HFF-Myc (cell line): ENCODE results near the gene IRS4.

Experiments used
- DNase-seq: peaks from one replicate; pipeline ENCODE4 v3.0.0-alpha.2; 2011; ENCODE audit warnings: low read depth; ENCODE audit errors: extremely low read depth
- H3K4me3 ChIP-seq: replicated peaks from 2 replicates; pipeline ENCODE4 v1.5.1; 2011; ENCODE audit warnings: low read depth, mild to moderate bottlenecking, control low read depth, low read length
- CTCF ChIP-seq: IDR thresholded peaks from 2 replicates; pipeline ENCODE4 v1.5.1; 2012; ENCODE audit warnings: mild to moderate bottlenecking, low read depth, low read length, control low read depth; ENCODE audit errors: missing control alignments

The IRS4 gene

GRCh38 chrX:108736509-108737479, at the start of gene IRS4:
IRS4 (minus strand) TSS chrX:108736563.
- DNase-seq = no peak
- H3K4me3 ChIP-seq = peak within 1 kb of the TSS; percentile 24
- TF ChIP-seq CTCF = no peak

- TF ChIP-seq CTCF = no peak
- no peak overlapping the region for H3K4me3 ChIP-seq
- no peak for DNase-seq
Observed at GRCh38 chrX:108772549-108772948, 36.2 kb upstream of the IRS4 start.

- DNase-seq = no peak
- no peak overlapping the region for H3K4me3 ChIP-seq
- no peak for TF ChIP-seq CTCF
Observed at GRCh38 chrX:108763559-108763958, 27.2 kb upstream of the IRS4 start.

GRCh38 chrX:108740299-108740774, 4.0 kb upstream of the IRS4 start:
- TF ChIP-seq CTCF = no peak
- no peak overlapping the region for H3K4me3 ChIP-seq

GRCh38 chrX:108737754-108738153, 1.4 kb upstream of the IRS4 start:
- DNase-seq = no peak
- no peak overlapping the region for H3K4me3 ChIP-seq
- TF ChIP-seq CTCF = no peak

More at GRCh38 chrX:108740299-108740774, 4.0 kb upstream of the IRS4 start:
- DNase-seq = no peak

- peak overlapping the region; percentile 24; the same call in 1 of the 2 replicates for H3K4me3 ChIP-seq
- no peak for DNase-seq
- no peak for TF ChIP-seq CTCF
Observed at GRCh38 chrX:108735679-108736508, 469 bp downstream of the IRS4 start.
